ENCODE data around the gene ARHGAP6. TPM values are rescaled to one million over a fixed set of nuclear protein-coding genes. Genes with fewer than 3 reads are reported as not detected.

ARHGAP6 gene
- total and polyA plus RNA-seq, 3 donors from 2014 or later: 4.8 to 11.8 (median 5.7) TPM

DNA sequence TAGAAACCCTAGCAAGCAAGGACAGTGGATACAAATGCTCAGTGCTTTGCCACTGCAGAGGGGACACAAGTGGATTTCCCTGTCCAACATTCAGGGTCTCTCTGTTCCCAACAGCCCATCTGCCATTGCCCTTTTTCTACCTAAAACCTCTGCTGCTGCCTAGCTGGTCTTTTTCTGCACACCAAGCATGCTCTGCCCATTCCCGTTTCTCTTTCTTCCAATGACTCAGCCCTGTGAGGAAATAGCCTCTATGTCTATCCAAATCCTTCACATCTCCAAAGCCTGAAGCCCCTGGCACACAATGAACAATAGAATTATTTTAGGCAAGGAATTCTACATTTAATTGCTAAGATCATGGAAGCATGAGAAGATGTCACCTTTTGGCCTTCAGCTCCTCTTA, 378.2 kb downstream of the ARHGAP6 start:
- 88 to 91% methylated on average over 1 of the region's 1 CpG for WGBS, 2 donors
- no peaks in the 10 kb centered on the region for H3K36me3 ChIP-seq (ENCODE audit: low read depth, missing control alignments)
- no peak for DNase-seq

DNA sequence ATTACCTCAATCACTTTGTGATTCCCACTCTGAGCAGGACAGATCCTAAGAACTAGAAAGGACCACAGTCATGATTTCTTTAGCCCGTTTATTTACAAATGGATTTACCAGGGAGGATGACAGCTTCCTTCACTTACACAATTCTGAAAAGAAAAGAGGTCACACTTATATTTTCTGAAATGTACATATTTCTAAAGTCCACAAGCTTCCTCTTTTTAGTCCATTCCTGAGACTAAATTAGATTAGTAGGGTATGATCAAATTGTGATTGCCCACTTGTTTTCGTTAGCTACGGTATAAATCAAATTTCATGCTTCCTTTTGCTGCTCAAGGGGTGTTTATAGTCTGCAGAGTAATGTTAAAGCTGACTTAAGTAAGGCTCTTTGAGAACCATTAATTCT, 380.1 kb downstream of the ARHGAP6 start:
- Histone ChIP-seq H3K36me3 (ENCODE audit: low read depth, missing control alignments) (no peaks in the 10 kb centered on the region), H3K27me3 (no peaks in the 10 kb centered on the region), H3K27ac (no peak overlapping the region), H3K4me3 (no peak overlapping the region), H3K9me3 (no peaks in the 10 kb centered on the region), H3K4me1 (no peaks in the 10 kb centered on the region)
- TF ChIP-seq POLR2A (IDR thresholded peaks at IDR 0.05): no peak
- TF ChIP-seq, protein P1, sequence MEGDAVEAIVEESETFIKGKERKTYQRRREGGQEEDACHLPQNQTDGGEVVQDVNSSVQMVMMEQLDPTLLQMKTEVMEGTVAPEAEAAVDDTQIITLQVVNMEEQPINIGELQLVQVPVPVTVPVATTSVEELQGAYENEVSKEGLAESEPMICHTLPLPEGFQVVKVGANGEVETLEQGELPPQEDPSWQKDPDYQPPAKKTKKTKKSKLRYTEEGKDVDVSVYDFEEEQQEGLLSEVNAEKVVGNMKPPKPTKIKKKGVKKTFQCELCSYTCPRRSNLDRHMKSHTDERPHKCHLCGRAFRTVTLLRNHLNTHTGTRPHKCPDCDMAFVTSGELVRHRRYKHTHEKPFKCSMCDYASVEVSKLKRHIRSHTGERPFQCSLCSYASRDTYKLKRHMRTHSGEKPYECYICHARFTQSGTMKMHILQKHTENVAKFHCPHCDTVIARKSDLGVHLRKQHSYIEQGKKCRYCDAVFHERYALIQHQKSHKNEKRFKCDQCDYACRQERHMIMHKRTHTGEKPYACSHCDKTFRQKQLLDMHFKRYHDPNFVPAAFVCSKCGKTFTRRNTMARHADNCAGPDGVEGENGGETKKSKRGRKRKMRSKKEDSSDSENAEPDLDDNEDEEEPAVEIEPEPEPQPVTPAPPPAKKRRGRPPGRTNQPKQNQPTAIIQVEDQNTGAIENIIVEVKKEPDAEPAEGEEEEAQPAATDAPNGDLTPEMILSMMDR (IDR thresholded peaks at IDR 0.05): no peak
- WGBS, 2 donors: 80 to 91% methylated on average over 3 of the region's 3 CpGs
- DNase-seq: no peak
- intact Hi-C loops (cut with DNase I; ENCODE audit: low total_unique reads): no loop called here

More for the DNA sequence above, 378.2 kb downstream of the ARHGAP6 start:
- H3K27ac ChIP-seq: no peak overlapping the region
- H3K9me3 ChIP-seq: no peaks in the 10 kb centered on the region
- H3K4me1 ChIP-seq: no peaks in the 10 kb centered on the region
- TF ChIP-seq, protein P1 (IDR thresholded peaks at IDR 0.05): no peak
- no peak for TF ChIP-seq POLR2A (IDR thresholded peaks at IDR 0.05)
- H3K27me3 ChIP-seq: no peaks in the 10 kb centered on the region
- intact Hi-C loops (cut with DNase I; ENCODE audit: low total_unique reads): no loop called here
- no peak overlapping the region for H3K4me3 ChIP-seq

DNA sequence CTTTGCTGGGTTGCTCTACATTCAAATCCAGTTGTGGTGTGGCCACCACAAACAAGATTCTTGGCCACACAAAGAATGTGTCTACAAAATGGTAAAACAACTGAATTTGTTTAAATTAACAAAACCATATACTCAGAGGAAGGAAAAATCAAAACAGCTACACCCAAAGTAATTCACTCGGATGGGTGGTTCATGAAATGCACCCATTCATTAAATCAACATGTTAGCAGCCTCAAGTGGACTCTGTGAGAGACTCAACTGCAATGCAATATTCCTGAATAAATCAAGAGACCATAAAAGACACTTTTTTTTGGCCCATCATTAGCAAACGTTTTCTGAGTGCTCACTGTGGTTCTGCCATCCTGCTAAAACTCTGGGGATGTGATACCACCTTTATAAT, 383.7 kb downstream of the ARHGAP6 start:
- WGBS, 2 donors: 76 to 81% methylated on average over 2 of the region's 2 CpGs
- H3K4me3 ChIP-seq: no peak overlapping the region
- intact Hi-C loops (cut with DNase I; ENCODE audit: low total_unique reads): no loop called here
- H3K9me3 ChIP-seq: no peaks in the 10 kb centered on the region
- no peak for DNase-seq
- H3K27me3 ChIP-seq: no peaks in the 10 kb centered on the region
- no peaks in the 10 kb centered on the region for H3K36me3 ChIP-seq (ENCODE audit: low read depth, missing control alignments)
- H3K27ac ChIP-seq: no peak overlapping the region
- H3K4me1 ChIP-seq: no peaks in the 10 kb centered on the region
- TF ChIP-seq POLR2A (IDR thresholded peaks at IDR 0.05): no peak
- TF ChIP-seq, protein P1 (IDR thresholded peaks at IDR 0.05): no peak

DNA sequence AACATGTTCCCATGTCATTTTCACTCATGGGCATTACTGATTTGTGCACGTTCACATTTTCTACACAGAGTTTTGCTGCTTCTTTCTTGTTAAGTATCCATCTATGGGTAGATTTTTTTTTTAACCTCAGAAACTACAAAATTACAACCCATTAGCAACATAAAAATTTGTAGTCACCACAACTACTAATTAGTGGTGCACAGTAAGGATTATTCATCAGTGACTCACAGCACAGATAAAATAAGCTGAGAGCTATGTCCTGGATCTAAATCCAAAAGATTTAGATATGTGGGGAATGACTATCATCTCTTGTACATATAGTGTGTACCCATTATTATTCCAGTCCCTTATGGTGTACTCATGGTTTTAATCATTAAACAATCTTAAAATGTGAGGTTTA, 392.2 kb downstream of the ARHGAP6 start:
- WGBS, 2 donors: 33 to 58% methylated on average over 1 of the region's 1 CpG
- TF ChIP-seq POLR2A (IDR thresholded peaks at IDR 0.05): no peak
- TF ChIP-seq, protein P1 (IDR thresholded peaks at IDR 0.05): no peak
- intact Hi-C loops (cut with DNase I; ENCODE audit: low total_unique reads): no loop called here
- H3K36me3 ChIP-seq (ENCODE audit: low read depth, missing control alignments): no peaks in the 10 kb centered on the region
- no peaks in the 10 kb centered on the region for H3K27me3 ChIP-seq
- DNase-seq: no peak
- H3K9me3 ChIP-seq: no peaks in the 10 kb centered on the region
- H3K4me1 ChIP-seq: no peaks in the 10 kb centered on the region
- H3K27ac ChIP-seq: no peak overlapping the region
- no peak overlapping the region for H3K4me3 ChIP-seq

DNA sequence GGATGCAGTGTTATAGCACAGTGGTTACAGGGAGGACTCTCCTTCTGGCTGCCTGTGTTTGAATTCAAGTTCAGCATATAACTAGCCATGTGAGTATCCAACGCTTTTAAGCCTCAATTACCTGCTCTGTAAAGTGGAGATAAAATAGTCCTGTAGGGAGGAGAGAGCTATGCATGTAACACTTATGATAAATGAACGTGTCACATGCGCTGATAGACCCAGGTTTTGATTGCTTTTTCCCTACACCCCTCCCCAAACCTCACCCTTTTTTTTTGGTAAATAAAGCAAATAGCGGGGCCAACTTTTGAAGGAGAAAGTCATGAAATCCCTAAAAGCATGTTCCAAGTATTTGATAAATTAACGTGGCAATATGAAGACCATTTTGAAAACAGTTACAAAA, 392.9 kb downstream of the ARHGAP6 start:
- H3K4me1 ChIP-seq: no peaks in the 10 kb centered on the region
- H3K9me3 ChIP-seq: no peaks in the 10 kb centered on the region
- H3K4me3 ChIP-seq: no peak overlapping the region
- no peaks in the 10 kb centered on the region for H3K36me3 ChIP-seq (ENCODE audit: low read depth, missing control alignments)
- intact Hi-C loops (cut with DNase I; ENCODE audit: low total_unique reads): no loop called here
- WGBS, 2 donors: 45 to 68% methylated on average over 5 of the region's 5 CpGs
- no peaks in the 10 kb centered on the region for H3K27me3 ChIP-seq
- TF ChIP-seq, protein P1 (IDR thresholded peaks at IDR 0.05): no peak
- no peak for TF ChIP-seq POLR2A (IDR thresholded peaks at IDR 0.05)
- H3K27ac ChIP-seq: no peak overlapping the region
- DNase-seq: no peak
